Inferior parietal cortex (tissue), 1 donor: Measurements from ENCODE around the gene DNMT3A.
A peak's percentile ranks its signal among the peaks of the same experiment; 100 is the strongest.

ENCODE experiments used
- DNase-seq: peaks from one replicate; pipeline ENCODE4 v3.0.0-alpha.2; 2016; ENCODE audit errors: extremely low spot score

The DNMT3A gene

GRCh38 chr2:25373269-25373981, 31.7 kb upstream of the DNMT3A start:
- no peak for DNase-seq

GRCh38 chr2:25372405-25373268, 30.9 kb upstream of the DNMT3A start:
- no peak for DNase-seq

- DNase-seq: no peak
These were observed 29.8 kb upstream of the DNMT3A start for GRCh38 chr2:25371253-25372241.

GRCh38 chr2:25369876-25370275, 28.2 kb upstream of the DNMT3A start:
- DNase-seq: no peak

GRCh38 chr2:25369439-25369838, 27.7 kb upstream of the DNMT3A start:
- DNase-seq: no peak

GRCh38 chr2:25368660-25369059, 26.9 kb upstream of the DNMT3A start:
- DNase-seq: no peak

- no peak for DNase-seq
These were observed 25.6 kb upstream of the DNMT3A start for GRCh38 chr2:25367296-25367695.

GRCh38 chr2:25366629-25367028, 24.9 kb upstream of the DNMT3A start:
- no peak for DNase-seq

GRCh38 chr2:25365241-25365640, 23.5 kb upstream of the DNMT3A start:
- no peak for DNase-seq

GRCh38 chr2:25363733-25364132, 22.0 kb upstream of the DNMT3A start:
- DNase-seq: no peak

- no peak for DNase-seq
These were observed 20.9 kb upstream of the DNMT3A start for GRCh38 chr2:25362434-25363145.

GRCh38 chr2:25362049-25362433, 20.3 kb upstream of the DNMT3A start:
- peak; percentile 97 for DNase-seq

- DNase-seq: no peak
These were observed 19.7 kb upstream of the DNMT3A start for GRCh38 chr2:25361261-25362048.

- no peak for DNase-seq
These were observed 17.1 kb upstream of the DNMT3A start for GRCh38 chr2:25358836-25359235.

- DNase-seq: no peak
These were observed 16.6 kb upstream of the DNMT3A start for GRCh38 chr2:25358249-25358815.

- DNase-seq: no peak
These were observed 14.4 kb upstream of the DNMT3A start for GRCh38 chr2:25356088-25356487.

- no peak for DNase-seq
These were observed 13.5 kb upstream of the DNMT3A start for GRCh38 chr2:25355270-25355669.

- no peak for DNase-seq
These were observed 12.4 kb upstream of the DNMT3A start for GRCh38 chr2:25354116-25354515.

GRCh38 chr2:25349397-25349796, 7.7 kb upstream of the DNMT3A start:
- DNase-seq: no peak

GRCh38 chr2:25347846-25348245, 6.1 kb upstream of the DNMT3A start:
- DNase-seq: no peak
